NK-92 treated with Interleukin-12 subunit alpha and Interleukin-12 subunit beta, amount 100 ng/mL, for 24 hours (cell line): ENCODE results near the gene CCDC88C.
"Not testable (repeated sequence)": the region's sequence is repeated elsewhere in the genome, so short reads cannot be mapped to it uniquely, and the experiment has no call there.

Experiments
- DNase-seq: peaks from one replicate; lab custom pipeline; 2025; lab: John Stamatoyannopoulos, UW

The CCDC88C gene

GRCh38 chr14:91418387-91419043, 895 bp upstream of the CCDC88C start:
- DNase-seq, result peak; percentile 52

DNA sequence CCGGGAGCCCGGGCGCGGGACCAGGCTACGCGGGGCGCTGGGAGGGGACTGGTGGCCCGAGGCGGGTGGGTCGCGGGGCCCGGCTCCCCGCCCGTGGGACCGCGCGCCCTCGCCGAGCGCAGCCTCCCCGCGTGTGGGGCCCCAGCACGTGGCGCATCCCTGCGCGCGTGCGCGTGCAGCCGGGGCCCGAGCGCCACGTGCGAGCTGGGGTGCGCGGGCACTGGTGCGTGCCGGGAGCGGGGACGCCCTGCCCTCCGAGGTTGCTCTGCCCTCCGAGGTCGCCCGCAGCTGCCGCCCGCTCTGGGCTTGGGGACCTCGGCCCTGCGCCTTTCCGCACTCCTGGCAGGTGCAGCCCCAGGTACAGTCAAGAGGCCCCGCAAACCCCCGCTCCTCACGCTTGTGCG, 365 bp upstream of the CCDC88C start:
- peak; percentile 69 for DNase-seq

- DNase-seq, result peak; percentile 35
These were observed 888 bp downstream of the CCDC88C start for GRCh38 chr14:91416744-91417119.

- DNase-seq, result peak; percentile 61
These were observed 1.6 kb downstream of the CCDC88C start for GRCh38 chr14:91415794-91416743.

DNA sequence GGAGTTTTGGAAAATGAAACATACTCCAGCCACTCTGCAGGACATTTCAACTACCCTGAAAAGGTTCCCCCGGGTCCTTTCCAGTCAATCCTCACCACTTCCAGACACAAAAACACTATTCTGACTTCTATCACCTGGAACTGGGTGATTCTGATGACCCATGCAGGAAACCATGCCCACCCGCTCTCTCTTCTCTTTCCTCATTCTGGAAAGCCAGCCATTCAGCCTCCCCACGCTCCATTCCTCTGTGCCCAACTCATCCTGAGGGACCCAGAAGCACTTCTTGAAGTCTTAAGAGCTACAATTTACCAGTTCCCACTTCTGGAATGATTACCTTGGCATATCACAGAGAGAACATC, 3.2 kb downstream of the CCDC88C start:
- DNase-seq, result no peak

GRCh38 chr14:91413547-91414474, 3.8 kb downstream of the CCDC88C start:
- no peak for DNase-seq

DNA sequence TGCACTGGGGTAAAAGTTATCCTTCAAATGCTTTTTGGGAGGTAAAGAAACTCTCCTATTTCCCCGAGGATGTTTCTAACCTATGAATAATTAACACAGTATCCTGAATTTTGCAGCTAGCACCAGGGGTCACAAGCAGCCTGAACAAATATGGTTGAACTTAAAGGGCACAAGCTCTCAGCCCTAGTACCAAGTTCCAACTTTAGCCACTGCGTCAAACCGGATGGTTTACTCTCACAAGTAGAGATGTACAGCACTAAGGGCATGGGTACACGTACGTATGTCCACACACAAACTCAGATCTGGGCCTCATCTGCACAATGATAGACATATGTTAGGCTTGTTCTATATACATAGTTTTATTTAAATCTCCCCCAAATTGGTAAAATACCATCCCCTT, 4.7 kb downstream of the CCDC88C start:
- DNase-seq, result no peak

- DNase-seq, result no peak
These were observed 6.7 kb downstream of the CCDC88C start for GRCh38 chr14:91410771-91411536.

GRCh38 chr14:91409928-91410718, 7.5 kb downstream of the CCDC88C start:
- DNase-seq, result no peak

DNA sequence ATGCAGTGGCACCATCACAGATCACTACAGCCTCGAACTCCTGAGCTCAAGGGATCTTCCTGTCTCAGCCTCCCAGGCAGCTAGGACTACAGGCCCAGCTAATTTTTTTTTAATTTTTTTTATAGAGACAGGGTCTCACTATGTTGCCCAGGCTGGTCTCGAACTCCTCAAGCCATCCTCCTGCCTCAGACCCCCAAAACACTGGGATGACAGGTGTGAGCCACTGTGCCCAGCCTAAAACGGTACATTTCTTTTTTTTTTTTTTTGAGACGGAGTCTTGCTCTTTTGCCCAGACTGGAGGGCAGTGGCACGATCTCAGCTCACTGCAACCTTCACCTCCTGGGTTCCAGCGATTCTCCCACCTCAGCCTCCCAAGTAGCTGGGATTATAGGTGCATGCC, 8.4 kb downstream of the CCDC88C start:
- not testable (repeated sequence) for DNase-seq

- DNase-seq, result no peak
These were observed 10.6 kb downstream of the CCDC88C start for GRCh38 chr14:91406982-91407381.

DNA sequence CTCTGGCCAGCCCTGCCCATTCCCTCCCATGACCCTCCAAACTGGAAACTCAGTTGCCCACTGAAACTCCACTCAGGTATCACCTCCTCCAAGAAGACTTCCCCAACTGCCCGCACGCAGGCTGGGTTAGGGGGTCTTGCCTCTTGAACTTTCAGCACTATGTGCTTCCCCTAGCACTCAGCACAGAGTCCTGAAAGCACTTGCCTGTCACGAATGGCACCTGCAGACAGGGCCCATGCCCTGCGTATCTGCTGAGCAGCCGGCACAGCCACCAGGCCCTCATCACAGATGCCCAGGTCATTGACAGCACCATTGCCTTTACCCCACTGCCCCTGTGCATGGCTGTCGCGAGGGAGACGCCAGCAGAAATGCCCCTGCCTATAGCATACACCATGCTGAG, 11.2 kb downstream of the CCDC88C start:
- no peak for DNase-seq

GRCh38 chr14:91405724-91406435, 11.7 kb downstream of the CCDC88C start:
- no peak for DNase-seq

DNA sequence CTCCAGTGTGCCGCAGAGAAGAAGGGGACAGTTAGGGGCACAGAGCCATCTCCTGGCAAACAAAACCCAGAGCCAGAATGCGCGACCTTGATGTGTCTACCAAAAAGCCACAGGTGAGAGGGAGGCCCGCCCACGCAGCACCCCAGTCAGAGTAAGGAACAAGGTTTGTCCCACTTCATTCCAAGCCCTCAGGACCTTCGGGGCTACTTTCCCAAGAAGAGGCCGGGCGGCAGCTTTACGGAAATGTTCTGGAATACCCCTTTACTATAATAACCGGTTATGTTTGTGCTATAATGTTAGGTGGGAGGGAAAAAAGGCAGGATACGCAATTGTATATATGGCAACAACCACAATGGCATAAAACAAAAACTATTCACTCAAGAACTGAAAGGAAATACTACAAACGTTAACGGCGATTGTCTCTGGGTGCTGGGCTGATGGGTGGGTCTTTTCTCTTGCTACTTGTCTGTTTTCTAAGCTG, 12.3 kb downstream of the CCDC88C start:
- no peak for DNase-seq

DNA sequence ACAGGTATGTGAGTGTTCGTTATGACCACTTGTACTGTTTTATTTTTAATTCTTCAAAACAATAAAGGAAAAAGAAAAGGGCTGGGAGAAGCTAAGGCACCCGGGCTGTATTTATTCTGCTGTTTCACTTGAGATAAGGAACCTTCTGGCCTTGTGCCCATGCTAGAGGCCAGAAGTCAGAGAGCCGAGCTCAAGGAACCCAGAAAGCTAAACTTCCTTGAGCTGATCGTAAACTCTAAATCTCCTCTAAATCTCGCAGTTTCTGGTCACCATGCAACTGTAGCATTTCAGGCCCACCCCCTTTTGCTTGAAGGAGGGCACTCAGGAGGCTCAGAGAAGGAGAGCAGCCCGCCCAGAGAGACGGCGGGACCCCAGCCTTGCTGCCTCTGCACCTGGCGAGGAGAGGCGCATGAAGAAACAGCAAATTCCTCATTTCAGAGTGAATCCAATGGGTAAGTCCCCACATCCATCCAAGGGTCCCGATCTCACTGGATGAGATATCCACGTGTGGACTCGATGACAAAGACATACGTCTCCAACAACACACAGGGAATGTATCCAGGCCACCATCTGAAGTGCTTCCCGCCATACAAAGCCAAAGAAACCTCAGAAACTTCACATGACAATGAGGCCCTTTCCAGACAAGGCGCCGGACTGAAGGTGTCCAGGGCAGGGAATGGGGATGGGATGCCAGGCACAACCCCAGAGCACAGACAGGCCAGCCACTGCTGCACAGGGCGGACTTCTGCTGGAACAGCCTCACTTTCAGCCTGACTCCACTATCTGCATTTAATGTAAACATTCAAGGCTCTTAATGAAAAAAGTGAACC, 14.6 kb downstream of the CCDC88C start:
- no peak for DNase-seq

GRCh38 chr14:91402348-91402747, 15.3 kb downstream of the CCDC88C start:
- no peak for DNase-seq

GRCh38 chr14:91401751-91402150, 15.9 kb downstream of the CCDC88C start:
- DNase-seq, result no peak

DNA sequence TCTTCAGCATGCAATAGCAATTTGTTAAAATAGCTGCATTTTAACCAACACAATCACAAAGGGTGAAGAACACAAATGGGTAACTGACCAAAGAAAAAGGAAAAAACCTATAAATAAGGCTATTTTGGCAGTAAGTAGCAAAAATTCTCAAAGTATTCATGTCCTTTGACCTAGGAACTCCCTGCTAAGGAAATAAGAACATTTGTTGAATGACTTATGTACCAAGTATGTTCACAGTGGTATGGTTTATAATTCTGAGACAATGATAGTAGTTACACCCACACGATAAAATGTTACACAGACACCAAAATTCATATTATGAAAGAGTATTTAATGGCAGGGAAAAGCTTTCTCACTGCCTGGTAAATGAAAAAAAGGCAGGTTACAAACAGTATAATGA, 16.9 kb downstream of the CCDC88C start:
- no peak for DNase-seq
